CD14-positive monocyte (primary cell): ENCODE data around the gene C1QA. TPM values are rescaled to one million over a fixed set of nuclear protein-coding genes. Genes with fewer than 3 reads are reported as not detected.
A peak's percentile ranks its signal among the peaks of the same experiment; 100 is the strongest.

ENCODE experiments used
- DNase-seq, 3 donors: peaks; one replicate each; pipeline ENCODE4 v3.0.0-alpha.2; 2011 to 2022
- H2AFZ ChIP-seq: 2 replicates; pipeline ENCODE4 v1.6.0; 2012; ENCODE audit warnings: mild to moderate bottlenecking, low read depth, low read length, inconsistent platforms; ENCODE audit not compliant: insufficient read depth, poor library complexity, severe bottlenecking
- H3K27ac ChIP-seq, 2 donors: 1 replicate in 1 of 2; 2 replicates in 1 of 2; pipeline ENCODE4 v1.5.1; 2012 to 2013; ENCODE audit warnings: low read length in 2 of 2, control low read depth in 1 of 2, inconsistent platforms in 1 of 2, low read depth in 1 of 2, mild to moderate bottlenecking in 1 of 2
- H3K27me3 ChIP-seq, 2 donors: one replicate each; pipeline versions ENCODE4 v1.6.0 to v1.6.1; 2011 to 2013; ENCODE audit warnings: low read length in 2 of 2; ENCODE audit not compliant: control insufficient read depth in 2 of 2, insufficient read depth in 2 of 2
- H3K36me3 ChIP-seq, 2 donors: replicated peaks in 1 of 2; 1 replicate in 1 of 2; 2 replicates in 1 of 2; pipeline versions ENCODE4 v1.5.1 to v1.6.1; 2012 to 2013; ENCODE audit warnings: low read length in 2 of 2, control low read depth in 1 of 2, inconsistent platforms in 1 of 2, mild to moderate bottlenecking in 1 of 2; ENCODE audit not compliant: insufficient read depth in 2 of 2, control insufficient read depth in 1 of 2
- H3K4me1 ChIP-seq, 2 donors: 1 replicate in 1 of 2; 2 replicates in 1 of 2; pipeline versions ENCODE4 v1.5.1 to v1.6.1; 2012 to 2013; ENCODE audit warnings: low read length in 2 of 2, control low read depth in 1 of 2, inconsistent platforms in 1 of 2, mild to moderate bottlenecking in 1 of 2, moderate library complexity in 1 of 2; ENCODE audit not compliant: insufficient read depth in 2 of 2, control insufficient read depth in 1 of 2
- H3K4me2 ChIP-seq: replicated peaks from 2 replicates; pipeline ENCODE3; 2012; ENCODE audit warnings: low read length, moderate library complexity, mild to moderate bottlenecking; ENCODE audit not compliant: poor library complexity, severe bottlenecking; ENCODE audit errors: extremely low read depth
- H3K4me3 ChIP-seq, 3 experiments: fragments of 200-600 bp in 1 of 3; sonication (generic) in 1 of 3; replicated peaks in 1 of 3; 1 replicate in 2 of 3; 2 replicates in 1 of 3; pipeline ENCODE4 v1.5.1; 2011 to 2013; ENCODE audit warnings: low read length in 3 of 3, mild to moderate bottlenecking in 3 of 3, control low read depth in 2 of 3, low read depth in 2 of 3, inconsistent platforms in 1 of 3, moderate library complexity in 1 of 3
- H3K79me2 ChIP-seq: 2 replicates; pipeline ENCODE4 v1.6.0; 2012; ENCODE audit warnings: mild to moderate bottlenecking, control low read depth, inconsistent platforms, low read length, moderate library complexity; ENCODE audit not compliant: insufficient read depth
- H3K9ac ChIP-seq: 2 replicates; pipeline ENCODE4 v1.6.0; 2017; ENCODE audit warnings: low read length, mild to moderate bottlenecking; ENCODE audit not compliant: insufficient read depth, poor library complexity, severe bottlenecking
- H3K9me3 ChIP-seq, 2 donors: replicated peaks in 1 of 2; 1 replicate in 1 of 2; 2 replicates in 1 of 2; pipeline versions ENCODE4 v1.5.1 to v1.6.1; 2012 to 2013; ENCODE audit warnings: low read length in 2 of 2, control low read depth in 1 of 2; ENCODE audit not compliant: control insufficient read depth in 1 of 2, insufficient read depth in 1 of 2
- H4K20me1 ChIP-seq: 2 replicates; pipeline ENCODE4 v1.6.0; 2012; ENCODE audit warnings: mild to moderate bottlenecking, low read length, control low read depth, moderate library complexity; ENCODE audit not compliant: insufficient read depth
- H3K27ac Mint-ChIP-seq, 7 donors: one replicate each; pipeline ENCODE4 v1.8.0; 2020; ENCODE audit warnings: mild to moderate bottlenecking in 7 of 7, mixed read lengths in 7 of 7, moderate library complexity in 6 of 7, inconsistent platforms in 2 of 7
- H3K27me3 Mint-ChIP-seq, 3 donors: one replicate each; pipeline ENCODE4 v1.8.0; 2021 to 2022; ENCODE audit warnings: low read depth in 3 of 3, mild to moderate bottlenecking in 3 of 3, mixed read lengths in 3 of 3, moderate library complexity in 3 of 3, inconsistent platforms in 1 of 3
- H3K36me3 Mint-ChIP-seq, 2 donors: one replicate each; pipeline ENCODE4 v1.8.0; 2020; ENCODE audit warnings: mixed read lengths in 2 of 2, inconsistent platforms in 1 of 2, mild to moderate bottlenecking in 1 of 2
- H3K4me1 Mint-ChIP-seq: one replicate; pipeline ENCODE4 v1.8.0; 2020; ENCODE audit warnings: mild to moderate bottlenecking, mixed read lengths
- H3K4me3 Mint-ChIP-seq, 2 donors: one replicate each; pipeline ENCODE4 v1.8.0; 2020; ENCODE audit warnings: mild to moderate bottlenecking in 2 of 2, mixed read lengths in 2 of 2, moderate library complexity in 1 of 2
- H3K9me3 Mint-ChIP-seq, 7 donors: one replicate each; pipeline ENCODE4 v1.8.0; 2020 to 2022; ENCODE audit warnings: mixed read lengths in 7 of 7, mild to moderate bottlenecking in 6 of 7, moderate library complexity in 6 of 7, inconsistent platforms in 2 of 7
- CTCF ChIP-seq: fragments of 200-600 bp; IDR thresholded peaks from one replicate; pipeline ENCODE4 v1.8.0; 2022; ENCODE audit warnings: antibody characterized with exemption, mild to moderate bottlenecking
- WGBS: methylation state at CpG from one replicate; pipeline ENCODE4 v1.1.5; 2013; ENCODE audit warnings: missing lambda C conversion rate; ENCODE audit not compliant: insufficient coverage; 5-methylcytosine and 5-hydroxymethylcytosine counted together
- intact Hi-C, 2 donors: fragments of 100-400 bp; cut with micrococcal nuclease; formaldehyde crosslinking; loops; one replicate each; pipeline versions ENCODE4 v1.15.0 to v1.15.1; 2023
- polyA plus RNA-seq, 3 donors: library from polyadenylated mRNA; depleted of rRNA in 1 of 3; unstranded in 2 of 3; stranded (reverse) in 1 of 3; fragments of 300-500 nt in 2 of 3; fragments of >200 nt in 1 of 3; fragmentation: Illumina TruSeq in 2 of 3; gene quantifications; 1 replicate in 2 of 3; 2 replicates in 1 of 3; pipeline ENCODE4 v1.2.3, GENCODE V29; 2012 to 2021

Gene C1QA
- polyA plus RNA-seq, 3 donors: 14.5 to 19.6 (median 16.3) TPM

DNA sequence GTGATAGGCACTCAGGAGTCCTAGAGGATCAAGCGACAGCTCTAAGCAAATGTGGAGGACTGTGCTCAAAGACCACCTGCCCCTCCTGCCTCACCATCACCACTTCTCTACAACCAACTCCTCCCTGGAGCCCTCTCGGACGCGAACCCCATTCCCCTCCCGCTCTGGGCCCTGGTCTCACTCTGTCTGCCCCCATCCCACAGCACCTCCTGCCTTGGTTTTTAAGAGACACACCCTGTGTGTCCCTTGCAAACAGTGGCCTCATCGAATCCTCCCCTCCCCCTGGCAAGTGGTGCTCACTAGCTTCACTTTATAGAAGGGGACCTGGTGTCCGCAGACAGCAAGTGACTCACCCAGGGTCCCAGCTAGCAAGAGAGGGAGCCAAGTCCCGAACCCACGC is 44.4 kb upstream of the C1QA start:
- Histone ChIP-seq H2AFZ (no peak overlapping the region), H3K4me3 (no peak overlapping the region), H3K4me1 (no peaks in the 10 kb centered on the region), H3K9me3 (no peaks in the 10 kb centered on the region), H3K9ac (no peak overlapping the region), H3K36me3 (no peaks in the 10 kb centered on the region), H3K27me3 (peaks cover 0 to 8% of the 10 kb centered on the region in 2 donors), H4K20me1 (no peaks in the 10 kb centered on the region), H3K27ac (no peak overlapping the region), H3K4me2 (no peak overlapping the region), H3K79me2 (no peaks in the 10 kb centered on the region)
- TF ChIP-seq CTCF: no peak
- WGBS: 91% methylated on average over 9 of the region's 9 CpGs
- intact Hi-C loops: no loop called here
- H3K4me3 Mint-ChIP-seq: no peak overlapping the region
- no peaks in the 10 kb centered on the region for H3K36me3 Mint-ChIP-seq
- no peaks in the 10 kb centered on the region for H3K4me1 Mint-ChIP-seq
- H3K27me3 Mint-ChIP-seq: peaks cover 15 to 29% (median 15%) of the 10 kb centered on the region in 3 donors
- no peak for DNase-seq
- H3K9me3 Mint-ChIP-seq: peaks cover 0 to 3% (median 0%) of the 10 kb centered on the region in 7 donors
- peak overlapping the region in 1 of 7 donors; percentile 50 for H3K27ac Mint-ChIP-seq

DNA sequence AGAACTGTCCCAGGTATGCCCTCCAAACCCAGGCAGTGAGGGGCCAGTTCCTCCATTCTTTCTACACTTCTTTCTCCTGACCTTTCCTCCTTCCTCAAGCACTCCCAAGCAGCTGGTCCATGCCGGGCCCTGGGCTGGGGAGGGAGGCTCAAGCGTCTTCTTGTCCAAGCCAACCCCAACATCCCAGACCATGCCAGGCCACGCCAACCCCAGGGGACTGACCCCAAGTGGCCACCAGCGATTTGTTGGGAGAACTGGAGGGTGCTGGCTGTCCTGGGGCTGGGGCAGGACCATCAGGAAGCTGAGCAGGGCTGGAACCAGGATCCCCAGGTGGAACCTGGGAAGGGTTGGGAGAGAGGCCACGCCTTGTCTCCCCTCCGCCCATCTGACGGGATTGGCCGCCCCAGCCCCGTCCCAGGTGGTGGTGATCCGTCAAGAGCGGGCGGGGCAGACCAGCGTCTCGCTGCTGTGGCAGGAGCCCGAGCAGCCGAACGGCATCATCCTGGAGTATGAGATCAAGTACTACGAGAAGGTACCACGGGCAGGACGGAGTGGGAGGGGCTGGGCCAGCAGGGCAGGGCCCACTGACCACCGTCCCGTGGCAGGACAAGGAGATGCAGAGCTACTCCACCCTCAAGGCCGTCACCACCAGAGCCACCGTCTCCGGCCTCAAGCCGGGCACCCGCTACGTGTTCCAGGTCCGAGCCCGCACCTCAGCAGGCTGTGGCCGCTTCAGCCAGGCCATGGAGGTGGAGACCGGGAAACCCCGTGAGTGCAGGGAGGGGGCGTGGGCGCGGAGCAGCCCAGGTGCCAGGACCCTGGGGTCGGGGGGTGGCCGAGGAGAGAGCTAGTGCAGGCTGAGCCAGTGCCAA is 43.3 kb upstream of the C1QA start:
- Histone ChIP-seq H2AFZ (no peak overlapping the region), H3K27ac (no peak overlapping the region), H3K36me3 (no peaks in the 10 kb centered on the region), H3K4me3 (no peak overlapping the region), H3K79me2 (no peaks in the 10 kb centered on the region), H4K20me1 (no peaks in the 10 kb centered on the region), H3K27me3 (peaks cover 0 to 8% of the 10 kb centered on the region in 2 donors), H3K9ac (no peak overlapping the region), H3K4me2 (no peak overlapping the region), H3K9me3 (no peaks in the 10 kb centered on the region), H3K4me1 (no peaks in the 10 kb centered on the region)
- no peak overlapping the region for H3K27ac Mint-ChIP-seq
- no peaks in the 10 kb centered on the region for H3K36me3 Mint-ChIP-seq
- peaks cover 0 to 3% (median 0%) of the 10 kb centered on the region in 7 donors for H3K9me3 Mint-ChIP-seq
- no peak for TF ChIP-seq CTCF
- H3K4me3 Mint-ChIP-seq: no peak overlapping the region
- DNase-seq: no peak
- no peaks in the 10 kb centered on the region for H3K4me1 Mint-ChIP-seq
- WGBS: 51% methylated on average over 33 of the region's 38 CpGs
- intact Hi-C loops: no loop called here
- H3K27me3 Mint-ChIP-seq: peaks cover 15 to 29% (median 15%) of the 10 kb centered on the region in 3 donors
